ENCODE data around the gene CBY1. TPM values are rescaled to one million over a fixed set of nuclear protein-coding genes. Genes with fewer than 3 reads are reported as not detected.

Gene CBY1
- total and polyA plus RNA-seq, 9 of the 15 experiments (the other 6 are each of a cell fraction or from before 2014, with no cell fraction given), result 5.7 to 19.7 (median 10.8) TPM

DNA sequence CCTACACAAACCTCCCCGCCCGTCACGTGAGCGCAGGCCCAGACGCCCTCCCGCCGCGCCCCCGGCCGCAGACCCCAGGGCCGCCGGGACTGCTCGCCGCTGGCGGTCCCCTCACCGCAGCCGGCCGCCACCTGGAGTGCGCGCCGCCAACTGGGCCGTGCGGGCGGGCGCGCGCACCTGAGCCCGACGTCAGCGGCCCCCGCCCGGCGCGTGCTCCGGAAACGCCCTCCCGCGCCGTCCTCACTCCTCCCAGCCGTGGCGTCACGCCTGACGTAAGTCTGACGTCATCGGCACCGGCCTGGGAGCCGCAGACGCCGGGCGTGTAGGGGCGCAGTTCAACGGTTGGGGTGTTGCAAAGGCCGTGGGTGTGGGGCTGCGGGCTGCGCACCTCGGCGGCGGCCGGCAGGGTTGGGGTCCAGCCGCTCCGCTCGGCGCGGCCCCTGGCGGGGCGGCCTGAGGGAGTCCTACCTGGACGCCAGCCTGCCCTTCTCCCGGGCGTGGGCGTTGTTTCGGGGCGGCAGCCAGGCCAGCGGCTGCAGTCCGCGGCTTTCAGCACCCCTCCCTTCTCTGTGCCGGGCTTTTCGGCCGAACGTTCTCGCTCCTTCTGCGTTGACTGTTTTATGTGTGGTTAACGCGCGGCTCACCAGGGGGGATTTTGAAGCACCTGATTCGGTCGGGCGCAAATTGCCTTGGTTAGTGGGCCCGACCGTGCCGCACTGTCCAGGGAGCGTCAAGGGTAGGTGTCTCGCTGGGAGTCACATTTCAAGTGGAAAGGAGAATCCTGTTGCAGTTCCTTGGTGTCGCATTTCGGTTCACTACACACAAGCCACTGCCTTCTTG is 44.6 kb downstream of the CBY1 start, which contains the start of gene JOSD1 (continued):
- no peak for TF ChIP-seq ZMIZ1 (IDR thresholded peaks at IDR 0.05; ENCODE audit: low read depth in 2 of 2, low read length in 2 of 2)
- peak; percentile 28 for TF ChIP-seq RBBP5 (IDR thresholded peaks at IDR 0.05; ENCODE audit: borderline replicate concordance, insufficient read depth, low read length, poor library complexity, severe bottlenecking)
- TF ChIP-seq POLR2A (conservative IDR thresholded peaks at IDR 0.05), result peak; percentile 79
- TF ChIP-seq, protein P1, sequence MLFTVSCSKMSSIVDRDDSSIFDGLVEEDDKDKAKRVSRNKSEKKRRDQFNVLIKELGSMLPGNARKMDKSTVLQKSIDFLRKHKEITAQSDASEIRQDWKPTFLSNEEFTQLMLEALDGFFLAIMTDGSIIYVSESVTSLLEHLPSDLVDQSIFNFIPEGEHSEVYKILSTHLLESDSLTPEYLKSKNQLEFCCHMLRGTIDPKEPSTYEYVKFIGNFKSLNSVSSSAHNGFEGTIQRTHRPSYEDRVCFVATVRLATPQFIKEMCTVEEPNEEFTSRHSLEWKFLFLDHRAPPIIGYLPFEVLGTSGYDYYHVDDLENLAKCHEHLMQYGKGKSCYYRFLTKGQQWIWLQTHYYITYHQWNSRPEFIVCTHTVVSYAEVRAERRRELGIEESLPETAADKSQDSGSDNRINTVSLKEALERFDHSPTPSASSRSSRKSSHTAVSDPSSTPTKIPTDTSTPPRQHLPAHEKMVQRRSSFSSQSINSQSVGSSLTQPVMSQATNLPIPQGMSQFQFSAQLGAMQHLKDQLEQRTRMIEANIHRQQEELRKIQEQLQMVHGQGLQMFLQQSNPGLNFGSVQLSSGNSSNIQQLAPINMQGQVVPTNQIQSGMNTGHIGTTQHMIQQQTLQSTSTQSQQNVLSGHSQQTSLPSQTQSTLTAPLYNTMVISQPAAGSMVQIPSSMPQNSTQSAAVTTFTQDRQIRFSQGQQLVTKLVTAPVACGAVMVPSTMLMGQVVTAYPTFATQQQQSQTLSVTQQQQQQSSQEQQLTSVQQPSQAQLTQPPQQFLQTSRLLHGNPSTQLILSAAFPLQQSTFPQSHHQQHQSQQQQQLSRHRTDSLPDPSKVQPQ (CRISPR knock-in tag; IDR thresholded peaks at IDR 0.05; ENCODE audit: borderline replicate concordance), result no peak
- TF ChIP-seq SMAD2 (IDR thresholded peaks at IDR 0.05; ENCODE audit: low read depth, low read length), result no peak
- TF ChIP-seq, protein P2, sequence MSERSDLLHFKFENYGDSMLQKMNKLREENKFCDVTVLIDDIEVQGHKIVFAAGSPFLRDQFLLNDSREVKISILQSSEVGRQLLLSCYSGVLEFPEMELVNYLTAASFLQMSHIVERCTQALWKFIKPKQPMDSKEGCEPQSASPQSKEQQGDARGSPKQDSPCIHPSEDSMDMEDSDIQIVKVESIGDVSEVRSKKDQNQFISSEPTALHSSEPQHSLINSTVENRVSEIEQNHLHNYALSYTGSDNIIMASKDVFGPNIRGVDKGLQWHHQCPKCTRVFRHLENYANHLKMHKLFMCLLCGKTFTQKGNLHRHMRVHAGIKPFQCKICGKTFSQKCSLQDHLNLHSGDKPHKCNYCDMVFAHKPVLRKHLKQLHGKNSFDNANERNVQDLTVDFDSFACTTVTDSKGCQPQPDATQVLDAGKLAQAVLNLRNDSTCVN (CRISPR knock-in tag; IDR thresholded peaks at IDR 0.05), result no peak
- TF ChIP-seq, protein P3, sequence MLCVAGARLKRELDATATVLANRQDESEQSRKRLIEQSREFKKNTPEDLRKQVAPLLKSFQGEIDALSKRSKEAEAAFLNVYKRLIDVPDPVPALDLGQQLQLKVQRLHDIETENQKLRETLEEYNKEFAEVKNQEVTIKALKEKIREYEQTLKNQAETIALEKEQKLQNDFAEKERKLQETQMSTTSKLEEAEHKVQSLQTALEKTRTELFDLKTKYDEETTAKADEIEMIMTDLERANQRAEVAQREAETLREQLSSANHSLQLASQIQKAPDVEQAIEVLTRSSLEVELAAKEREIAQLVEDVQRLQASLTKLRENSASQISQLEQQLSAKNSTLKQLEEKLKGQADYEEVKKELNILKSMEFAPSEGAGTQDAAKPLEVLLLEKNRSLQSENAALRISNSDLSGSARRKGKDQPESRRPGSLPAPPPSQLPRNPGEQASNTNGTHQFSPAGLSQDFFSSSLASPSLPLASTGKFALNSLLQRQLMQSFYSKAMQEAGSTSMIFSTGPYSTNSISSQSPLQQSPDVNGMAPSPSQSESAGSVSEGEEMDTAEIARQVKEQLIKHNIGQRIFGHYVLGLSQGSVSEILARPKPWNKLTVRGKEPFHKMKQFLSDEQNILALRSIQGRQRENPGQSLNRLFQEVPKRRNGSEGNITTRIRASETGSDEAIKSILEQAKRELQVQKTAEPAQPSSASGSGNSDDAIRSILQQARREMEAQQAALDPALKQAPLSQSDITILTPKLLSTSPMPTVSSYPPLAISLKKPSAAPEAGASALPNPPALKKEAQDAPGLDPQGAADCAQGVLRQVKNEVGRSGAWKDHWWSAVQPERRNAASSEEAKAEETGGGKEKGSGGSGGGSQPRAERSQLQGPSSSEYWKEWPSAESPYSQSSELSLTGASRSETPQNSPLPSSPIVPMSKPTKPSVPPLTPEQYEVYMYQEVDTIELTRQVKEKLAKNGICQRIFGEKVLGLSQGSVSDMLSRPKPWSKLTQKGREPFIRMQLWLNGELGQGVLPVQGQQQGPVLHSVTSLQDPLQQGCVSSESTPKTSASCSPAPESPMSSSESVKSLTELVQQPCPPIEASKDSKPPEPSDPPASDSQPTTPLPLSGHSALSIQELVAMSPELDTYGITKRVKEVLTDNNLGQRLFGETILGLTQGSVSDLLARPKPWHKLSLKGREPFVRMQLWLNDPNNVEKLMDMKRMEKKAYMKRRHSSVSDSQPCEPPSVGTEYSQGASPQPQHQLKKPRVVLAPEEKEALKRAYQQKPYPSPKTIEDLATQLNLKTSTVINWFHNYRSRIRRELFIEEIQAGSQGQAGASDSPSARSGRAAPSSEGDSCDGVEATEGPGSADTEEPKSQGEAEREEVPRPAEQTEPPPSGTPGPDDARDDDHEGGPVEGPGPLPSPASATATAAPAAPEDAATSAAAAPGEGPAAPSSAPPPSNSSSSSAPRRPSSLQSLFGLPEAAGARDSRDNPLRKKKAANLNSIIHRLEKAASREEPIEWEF (CRISPR knock-in tag; IDR thresholded peaks at IDR 0.05), result no peak
- no peak for TF ChIP-seq SAFB2 (IDR thresholded peaks at IDR 0.05; ENCODE audit: borderline replicate concordance, low read depth, low read length, severe bottlenecking)
- peak; percentile 55; the same call in 1 of the 2 replicates for TF ChIP-seq CEBPG (CRISPR knock-in tag; IDR thresholded peaks at IDR 0.05)
- TF ChIP-seq CEBPG (tag; conservative IDR thresholded peaks at IDR 0.05 in 1 of 2, IDR thresholded peaks at IDR 0.05 in 1 of 2), result peak in 1 of 2 experiments; percentile 21; a peak in 2 of 4 replicates
- no peak for TF ChIP-seq MYNN (IDR thresholded peaks at IDR 0.05)
- no peak for TF ChIP-seq MYNN (CRISPR knock-in tag; IDR thresholded peaks at IDR 0.05)
